WI38 (cell line): ENCODE measurements around the gene BCAS3.

Experiments used
- H3K4me3 ChIP-seq: 2 replicates; pipeline ENCODE4 v1.5.1; 2011; ENCODE audit warnings: low read depth, mild to moderate bottlenecking, control low read depth, low read length
- TF ChIP-seq, protein P1 (sequence below): IDR thresholded peaks from 2 replicates; pipeline ENCODE4 v1.5.1; 2012; ENCODE audit warnings: low read depth, mild to moderate bottlenecking, control low read depth, low read length

The BCAS3 gene

DNA sequence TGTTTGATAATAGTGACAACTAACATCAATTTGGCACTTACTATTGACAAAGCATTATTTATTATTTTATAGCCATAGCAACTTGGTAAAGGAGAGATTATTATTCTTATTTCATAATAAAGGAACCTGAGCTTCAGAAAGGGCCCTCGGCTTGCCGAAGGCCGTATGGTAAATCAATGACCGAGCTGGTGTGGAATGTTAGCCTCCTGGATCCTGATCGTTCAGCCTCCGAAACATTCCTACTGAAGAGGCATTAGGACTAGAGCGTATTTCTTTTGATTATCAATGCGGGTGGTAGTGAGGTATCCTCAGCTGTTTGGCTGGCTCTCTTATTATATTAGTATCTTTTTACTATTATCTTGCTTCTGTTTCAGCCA lies 522.7 kb downstream of the BCAS3 start:
- H3K4me3 ChIP-seq, result no peak overlapping the region
- TF ChIP-seq, protein P1, sequence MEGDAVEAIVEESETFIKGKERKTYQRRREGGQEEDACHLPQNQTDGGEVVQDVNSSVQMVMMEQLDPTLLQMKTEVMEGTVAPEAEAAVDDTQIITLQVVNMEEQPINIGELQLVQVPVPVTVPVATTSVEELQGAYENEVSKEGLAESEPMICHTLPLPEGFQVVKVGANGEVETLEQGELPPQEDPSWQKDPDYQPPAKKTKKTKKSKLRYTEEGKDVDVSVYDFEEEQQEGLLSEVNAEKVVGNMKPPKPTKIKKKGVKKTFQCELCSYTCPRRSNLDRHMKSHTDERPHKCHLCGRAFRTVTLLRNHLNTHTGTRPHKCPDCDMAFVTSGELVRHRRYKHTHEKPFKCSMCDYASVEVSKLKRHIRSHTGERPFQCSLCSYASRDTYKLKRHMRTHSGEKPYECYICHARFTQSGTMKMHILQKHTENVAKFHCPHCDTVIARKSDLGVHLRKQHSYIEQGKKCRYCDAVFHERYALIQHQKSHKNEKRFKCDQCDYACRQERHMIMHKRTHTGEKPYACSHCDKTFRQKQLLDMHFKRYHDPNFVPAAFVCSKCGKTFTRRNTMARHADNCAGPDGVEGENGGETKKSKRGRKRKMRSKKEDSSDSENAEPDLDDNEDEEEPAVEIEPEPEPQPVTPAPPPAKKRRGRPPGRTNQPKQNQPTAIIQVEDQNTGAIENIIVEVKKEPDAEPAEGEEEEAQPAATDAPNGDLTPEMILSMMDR, result no peak

DNA sequence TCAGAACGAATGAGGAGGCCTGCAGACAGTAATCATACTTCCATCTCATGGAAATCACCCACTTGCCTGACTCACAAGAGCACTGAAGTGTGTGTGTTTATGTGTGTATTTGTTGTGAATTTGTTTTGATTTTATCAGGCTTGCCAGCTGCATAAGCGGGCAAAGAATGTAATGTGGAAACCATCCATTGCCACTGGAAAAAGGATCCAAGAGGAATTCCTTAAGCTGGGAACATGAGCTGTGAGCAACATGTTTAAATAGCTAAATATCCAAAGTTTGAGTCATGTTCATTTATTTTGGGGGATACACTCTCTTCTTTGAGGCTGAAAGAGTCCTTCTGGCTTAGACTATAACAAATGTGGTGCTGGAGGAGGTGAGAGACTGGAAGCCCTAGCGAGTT lies 523.6 kb downstream of the BCAS3 start:
- H3K4me3 ChIP-seq, result peak overlapping the region; percentile 42
- TF ChIP-seq, protein P1, result no peak

DNA sequence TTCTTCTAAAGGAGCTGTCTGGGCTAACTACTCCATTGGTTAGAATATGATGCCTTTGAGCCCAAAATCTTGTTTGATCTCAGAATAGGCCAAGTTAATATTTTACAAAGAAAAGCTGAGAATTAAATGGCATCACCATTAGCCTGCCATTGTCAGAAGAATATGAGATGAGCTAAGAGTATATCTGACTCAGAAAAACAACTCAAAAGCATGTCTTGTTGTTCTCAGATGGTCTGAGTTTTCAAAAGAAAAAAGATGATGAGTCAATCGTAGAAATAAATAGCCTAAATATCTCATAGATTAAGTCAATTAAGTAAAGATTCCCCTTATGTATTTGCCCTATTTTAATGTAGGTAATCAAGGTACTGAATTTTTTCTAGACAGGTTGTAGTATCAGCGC lies 524.9 kb downstream of the BCAS3 start:
- TF ChIP-seq, protein P1, result no peak

DNA sequence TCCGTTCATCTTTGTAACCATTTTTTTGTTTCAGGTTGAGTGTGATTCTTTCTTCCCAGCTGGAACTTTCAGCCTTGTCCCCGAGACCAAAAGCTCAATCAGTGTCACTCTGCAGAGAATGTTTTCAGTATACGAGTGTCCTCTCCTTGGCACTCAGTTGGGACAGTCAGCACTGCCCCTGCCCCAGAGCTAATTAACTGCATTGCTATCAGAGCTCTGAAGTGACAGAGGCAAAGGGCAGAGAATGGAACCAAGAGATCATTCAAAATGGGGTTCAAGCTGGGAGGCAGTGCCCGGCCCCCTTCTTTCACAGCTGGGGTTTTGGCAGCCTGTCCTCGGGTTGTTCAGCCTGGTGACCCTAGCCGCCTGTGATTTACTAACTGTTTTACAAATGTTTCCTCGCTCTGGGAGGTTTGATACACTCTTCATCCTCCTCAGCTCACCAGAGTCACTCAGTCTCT lies 526.0 kb downstream of the BCAS3 start:
- TF ChIP-seq, protein P1, result no peak

More for the DNA sequence above, 524.9 kb downstream of the BCAS3 start:
- H3K4me3 ChIP-seq, result no peak overlapping the region

DNA sequence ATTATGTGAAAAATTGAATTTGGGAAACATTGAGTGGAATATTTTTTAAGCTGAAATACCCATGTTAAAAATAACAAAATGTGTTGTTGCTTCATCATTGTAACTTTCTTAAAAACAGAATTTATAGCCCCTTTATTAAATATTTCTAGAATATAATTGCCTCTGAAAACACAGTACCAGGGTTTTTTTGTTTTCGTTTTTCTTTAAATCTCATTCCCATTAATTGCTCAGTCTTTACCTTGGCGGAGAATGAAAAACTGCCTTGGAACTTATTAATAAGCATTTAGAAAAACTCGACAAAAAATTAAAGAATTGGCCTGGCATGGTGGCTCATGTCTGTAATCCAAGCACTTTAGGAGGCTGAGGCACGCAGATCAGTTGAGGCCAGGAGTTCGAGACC lies 526.8 kb downstream of the BCAS3 start:
- H3K4me3 ChIP-seq, result no peak overlapping the region
- TF ChIP-seq, protein P1, result no peak

More for the DNA sequence above, 526.0 kb downstream of the BCAS3 start:
- no peak overlapping the region for H3K4me3 ChIP-seq

DNA sequence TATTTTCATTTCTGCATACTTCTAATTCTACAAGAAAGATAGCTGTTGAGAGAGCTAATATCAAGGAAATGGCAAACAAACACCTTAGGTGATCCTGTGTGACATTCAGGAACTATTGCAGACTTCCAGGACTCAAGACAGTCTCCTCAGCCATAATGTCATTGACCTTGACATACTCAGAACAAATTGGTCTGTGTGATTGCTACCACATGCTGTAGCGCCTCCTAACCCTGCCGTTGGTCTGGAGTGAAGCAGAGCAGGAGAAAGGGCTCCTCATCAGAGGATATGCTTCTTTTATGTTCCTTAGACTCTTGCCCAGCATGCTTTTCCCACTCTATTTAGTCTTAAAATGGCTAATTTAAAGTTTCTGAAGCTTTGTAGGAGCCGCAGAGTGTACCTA lies 527.8 kb downstream of the BCAS3 start:
- no peak overlapping the region for H3K4me3 ChIP-seq
- TF ChIP-seq, protein P1, result no peak

DNA sequence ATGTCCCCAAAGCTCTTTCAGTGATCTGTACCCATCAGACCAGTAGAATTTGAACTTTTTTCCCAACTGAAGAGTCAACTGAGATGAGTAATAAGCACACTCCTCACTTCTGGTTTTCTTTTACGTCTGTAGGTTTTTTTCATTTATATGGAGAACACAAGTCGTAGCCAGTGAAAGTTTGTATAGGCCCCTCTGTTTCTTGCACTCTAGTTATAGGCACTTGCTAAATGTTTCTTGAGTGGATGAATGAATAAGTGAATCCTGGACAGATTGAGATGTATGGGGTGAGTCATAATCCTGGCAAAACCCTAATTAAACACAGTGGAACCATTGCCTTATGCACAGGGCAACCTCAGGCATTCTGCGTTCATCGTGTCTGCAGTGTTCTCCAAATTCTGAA lies 528.3 kb downstream of the BCAS3 start:
- TF ChIP-seq, protein P1, result no peak
- no peak overlapping the region for H3K4me3 ChIP-seq
